Nephron (organoid): Measurements from ENCODE around the gene RTEL1.

ENCODE experiments used
- H3K27ac Mint-ChIP-seq, 3 experiments: 2 replicates each; pipeline ENCODE4 v1.8.0; 2020; ENCODE audit warnings: mixed read lengths in 3 of 3, mild to moderate bottlenecking in 2 of 3, moderate library complexity in 1 of 3
- H3K27me3 Mint-ChIP-seq: 2 replicates; pipeline ENCODE4 v1.8.0; 2021; ENCODE audit warnings: low read depth, mild to moderate bottlenecking, moderate library complexity, mixed read lengths
- H3K36me3 Mint-ChIP-seq: 2 replicates; pipeline ENCODE4 v1.8.0; 2020; ENCODE audit warnings: low read depth, mixed read lengths
- H3K4me1 Mint-ChIP-seq: 2 replicates; pipeline ENCODE4 v1.8.0; 2020; ENCODE audit warnings: mixed read lengths
- H3K4me3 Mint-ChIP-seq, 3 experiments: 2 replicates each; pipeline ENCODE4 v1.8.0; 2020; ENCODE audit warnings: mild to moderate bottlenecking in 3 of 3, mixed read lengths in 3 of 3, moderate library complexity in 2 of 3
- H3K9me3 Mint-ChIP-seq: 2 replicates; pipeline ENCODE4 v1.8.0; 2020; ENCODE audit warnings: mixed read lengths
- CTCF ChIP-seq, 3 experiments: fragments of 200-600 bp; sonication (generic); IDR thresholded peaks; one replicate each; pipeline ENCODE4 v1.5.0; 2021; ENCODE audit warnings: antibody characterized with exemption in 3 of 3; ENCODE audit not compliant: unreplicated experiment in 3 of 3

RTEL1 gene

GRCh38 chr20:63662813-63663189, 4.7 kb downstream of the RTEL1 start:
- TF ChIP-seq CTCF (IDR thresholded peaks at IDR 0.05; ENCODE audit: unreplicated experiment in 3 of 3), result no peak
- Mint-ChIP-seq H3K36me3 (peaks cover 22% of the 10 kb centered on the region), H3K4me1 (peaks cover 21% of the 10 kb centered on the region)

GRCh38 chr20:63663332-63664066, 5.4 kb downstream of the RTEL1 start:
- peaks cover 28% of the 10 kb centered on the region for H3K36me3 Mint-ChIP-seq
- H3K27me3 Mint-ChIP-seq, result no peaks in the 10 kb centered on the region
- no peak overlapping the region for H3K27ac Mint-ChIP-seq
- no peaks in the 10 kb centered on the region for H3K9me3 Mint-ChIP-seq
- H3K4me1 Mint-ChIP-seq, result peaks cover 14% of the 10 kb centered on the region
- TF ChIP-seq CTCF (IDR thresholded peaks at IDR 0.05; ENCODE audit: unreplicated experiment in 3 of 3), result no peak
- peak overlapping the region in 1 of 3 experiments; percentile 23 for H3K4me3 Mint-ChIP-seq

More at GRCh38 chr20:63662813-63663189, 4.7 kb downstream of the RTEL1 start:
- Mint-ChIP-seq H3K27ac (no peak overlapping the region), H3K4me3 (no peak overlapping the region), H3K9me3 (no peaks in the 10 kb centered on the region), H3K27me3 (no peaks in the 10 kb centered on the region)

GRCh38 chr20:63664143-63664851, 6.2 kb downstream of the RTEL1 start:
- H3K4me1 Mint-ChIP-seq, result peaks cover 7% of the 10 kb centered on the region
- no peak overlapping the region for H3K4me3 Mint-ChIP-seq
- peaks cover 33% of the 10 kb centered on the region for H3K36me3 Mint-ChIP-seq
- no peaks in the 10 kb centered on the region for H3K27me3 Mint-ChIP-seq
- no peak for TF ChIP-seq CTCF (IDR thresholded peaks at IDR 0.05; ENCODE audit: unreplicated experiment in 3 of 3)
- no peak overlapping the region for H3K27ac Mint-ChIP-seq
- H3K9me3 Mint-ChIP-seq, result no peaks in the 10 kb centered on the region

- no peaks in the 10 kb centered on the region for H3K9me3 Mint-ChIP-seq
- TF ChIP-seq CTCF (IDR thresholded peaks at IDR 0.05; ENCODE audit: unreplicated experiment in 3 of 3), result no peak
- no peaks in the 10 kb centered on the region for H3K4me1 Mint-ChIP-seq
- H3K36me3 Mint-ChIP-seq, result peaks cover 34% of the 10 kb centered on the region
- no peak overlapping the region for H3K4me3 Mint-ChIP-seq
- no peak overlapping the region for H3K27ac Mint-ChIP-seq
- H3K27me3 Mint-ChIP-seq, result no peaks in the 10 kb centered on the region
These were observed 6.9 kb downstream of the RTEL1 start for GRCh38 chr20:63664861-63665594.

- peaks cover 36% of the 10 kb centered on the region for H3K36me3 Mint-ChIP-seq
- no peak overlapping the region for H3K27ac Mint-ChIP-seq
- H3K27me3 Mint-ChIP-seq, result no peaks in the 10 kb centered on the region
- no peak overlapping the region for H3K4me3 Mint-ChIP-seq
- TF ChIP-seq CTCF (IDR thresholded peaks at IDR 0.05; ENCODE audit: unreplicated experiment in 3 of 3), result no peak
- H3K4me1 Mint-ChIP-seq, result no peaks in the 10 kb centered on the region
- H3K9me3 Mint-ChIP-seq, result no peaks in the 10 kb centered on the region
These were observed 7.6 kb downstream of the RTEL1 start for GRCh38 chr20:63665708-63666107.
